Measurements from ENCODE around the gene SH3TC1. TPM values are rescaled to one million over a fixed set of nuclear protein-coding genes. Genes with fewer than 3 reads are reported as not detected.
A peak's percentile ranks its signal among the peaks of the same experiment; 100 is the strongest.

The SH3TC1 gene
- total and polyA plus RNA-seq, 10 of the 15 experiments (the other 5 are each of a cell fraction or from before 2014, with no cell fraction given) = 0.19 to 47.0 (median 18.4) TPM

DNA sequence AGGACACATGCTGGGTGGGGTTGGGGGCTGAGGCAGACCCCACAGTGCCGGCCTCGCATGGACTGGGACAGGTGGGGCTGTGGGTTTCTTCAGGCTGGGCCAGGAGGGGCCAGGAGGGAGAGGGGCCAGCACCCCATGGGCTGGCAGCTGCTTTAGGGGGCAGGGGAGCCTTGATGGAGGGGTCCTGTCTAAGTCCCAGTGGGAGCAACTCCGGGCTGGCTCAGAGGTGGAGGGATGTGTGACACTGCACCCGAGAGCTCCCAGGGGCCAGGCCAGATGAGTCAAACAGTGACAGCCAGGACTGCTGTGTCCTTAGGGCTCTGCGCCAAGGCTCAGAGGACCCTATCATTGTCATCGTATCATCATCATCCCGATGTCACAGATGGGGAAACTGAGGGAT is 36.1 kb upstream of the SH3TC1 start:
- Histone ChIP-seq H3K27ac (ENCODE audit: control insufficient read depth, insufficient read depth) (no peak overlapping the region), H2AFZ (ENCODE audit: control insufficient read depth, low read depth, low read length) (no peak overlapping the region), H3K36me3 (ENCODE audit: control insufficient read depth in 2 of 2, insufficient read depth in 2 of 2, low read length in 1 of 2) (no peaks in the 10 kb centered on the region), H3K9me3 (replicated peaks; ENCODE audit: control insufficient read depth, insufficient read depth, low read length) (no peaks in the 10 kb centered on the region; the same call in 2 of the 3 replicates), H3K27me3 (replicated peaks in 1 of 2; ENCODE audit: control insufficient read depth in 2 of 2, insufficient read depth in 2 of 2, low read length in 1 of 2) (no peaks in the 10 kb centered on the region), H3K4me1 (ENCODE audit: control insufficient read depth, insufficient read depth, low read length) (peaks cover 5% of the 10 kb centered on the region), H3K9ac (ENCODE audit: control insufficient read depth, insufficient read depth, low read length) (no peak overlapping the region), H4K20me1 (ENCODE audit: control insufficient read depth, insufficient read depth) (no peaks in the 10 kb centered on the region), H3K79me2 (ENCODE audit: control insufficient read depth, insufficient read depth, low read length) (no peaks in the 10 kb centered on the region; the same call in 1 of the 2 replicates), H3K4me2 (ENCODE audit: control insufficient read depth, insufficient read depth) (peak overlapping the region; percentile 35; the same call in 1 of the 2 replicates), H3K4me3 (no peak overlapping the region)
- ChIA-PET RAD21 (ENCODE audit: unreplicated experiment) (no interaction called here), CTCF (no interaction called here), SMC1A (ENCODE audit: uncharacterized antibody, unreplicated experiment) (interaction anchor here (1.0 to 1.5 kb wide), 3 partner anchors 9 to 39 kb away, joined by 3 to 4 read pairs (median 3); no protein-coding TSS in a partner anchor), POLR2A (interaction anchor here (0.7 kb wide), 1 partner anchor 166 kb away, joined by 5 read pairs; no protein-coding TSS in a partner anchor)
- no TSS peak for BruUV-seq (replicated peaks)
- TF ChIP-seq NR2F1 (conservative IDR thresholded peaks at IDR 0.05) = 0 out of 2 replicates have a peak, but pooled peaks have one; percentile 7
- TF ChIP-seq BRCA1 (IDR thresholded peaks at IDR 0.05; ENCODE audit: low read depth, low read length) = no peak
- intact Hi-C loops (cut with micrococcal nuclease; ENCODE audit: unreplicated experiment) = no loop called here
- ATAC-seq = no peak
- DNase-seq (ENCODE audit: low read depth, low spot score) = no peak
- in situ Hi-C loops (cut with MboI) = no loop called here
- FAIRE-seq = no peak
- WGBS (ENCODE audit: insufficient coverage, insufficient replicate concordance, low lambda C conversion rate, missing lambda C conversion rate) = 13% methylated on average over 7 of the region's 7 CpGs

DNA sequence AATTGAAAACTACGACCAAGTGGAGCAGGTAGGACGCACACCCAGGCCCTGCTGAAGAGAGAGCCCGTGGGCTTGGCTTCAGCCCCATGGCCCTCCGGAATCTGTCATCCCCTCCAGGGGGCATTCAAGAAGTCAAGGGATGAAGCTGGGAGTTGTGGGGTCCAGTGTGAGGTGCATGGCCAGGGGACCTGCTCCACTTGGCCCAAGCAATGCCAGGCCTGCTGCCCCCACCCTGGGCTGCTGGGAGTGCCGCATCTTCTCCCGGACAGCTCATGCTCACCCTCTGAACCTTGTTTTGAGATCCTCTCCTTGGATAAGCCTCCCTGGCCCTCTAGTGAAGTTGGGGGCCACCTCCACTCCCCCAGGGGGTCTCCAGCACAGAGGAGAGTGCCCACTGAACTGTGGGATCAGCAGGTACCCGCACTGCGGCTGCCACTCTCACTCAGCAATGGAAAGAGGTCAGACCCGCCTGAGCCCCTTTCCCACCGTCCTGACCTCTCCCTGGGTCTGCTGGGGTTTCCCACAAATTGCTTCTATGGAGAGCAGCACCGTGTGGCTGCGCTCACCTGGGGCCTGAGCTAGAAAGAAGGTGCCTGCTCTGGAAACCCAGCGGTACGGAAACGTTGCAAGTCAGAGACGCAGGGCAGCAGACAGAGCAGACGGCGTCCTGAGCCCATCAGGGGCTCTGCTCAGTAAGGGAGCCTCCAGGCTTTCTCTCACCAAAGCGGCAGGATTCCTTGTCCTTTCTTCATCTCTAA is 35.5 kb upstream of the SH3TC1 start:
- no peaks in the 10 kb centered on the region for H3K36me3 ChIP-seq (ENCODE audit: control insufficient read depth in 2 of 2, insufficient read depth in 2 of 2, low read length in 1 of 2)
- in situ Hi-C loops (cut with MboI) = no loop called here
- no peak for DNase-seq (ENCODE audit: low read depth, low spot score)
- TF ChIP-seq MEF2B (IDR thresholded peaks at IDR 0.05; ENCODE audit: partially characterized antibody, poor library complexity, severe bottlenecking) (no peak), GABPA (IDR thresholded peaks at IDR 0.05; ENCODE audit: low read depth) (no peak), NFIC (IDR thresholded peaks at IDR 0.05; ENCODE audit: low read depth, low read length) (no peak), TARDBP (IDR thresholded peaks at IDR 0.05; ENCODE audit: borderline replicate concordance) (no peak), PAX5 (IDR thresholded peaks at IDR 0.05; ENCODE audit: borderline replicate concordance, low read depth, low read length) (no peak)
- TF ChIP-seq, protein P1, sequence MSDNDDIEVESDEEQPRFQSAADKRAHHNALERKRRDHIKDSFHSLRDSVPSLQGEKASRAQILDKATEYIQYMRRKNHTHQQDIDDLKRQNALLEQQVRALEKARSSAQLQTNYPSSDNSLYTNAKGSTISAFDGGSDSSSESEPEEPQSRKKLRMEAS (IDR thresholded peaks at IDR 0.05; ENCODE audit: low read depth, low read length) = no peak
- POLR2A ChIA-PET = no interaction called here
- ATAC-seq = no peak
- H3K4me1 ChIP-seq (ENCODE audit: control insufficient read depth, insufficient read depth, low read length) = peaks cover 5% of the 10 kb centered on the region
- H3K4me2 ChIP-seq (ENCODE audit: control insufficient read depth, insufficient read depth) = no peak overlapping the region
- no peak overlapping the region for H2AFZ ChIP-seq (ENCODE audit: control insufficient read depth, low read depth, low read length)
- BruUV-seq (replicated peaks) = no TSS peak
- peaks cover 5% of the 10 kb centered on the region; the same call in 2 of the 3 replicates for H3K9me3 ChIP-seq (replicated peaks; ENCODE audit: control insufficient read depth, insufficient read depth, low read length)
- no peak overlapping the region for H3K4me3 ChIP-seq
- CTCF ChIA-PET = no interaction called here
- no peaks in the 10 kb centered on the region; the same call in 1 of the 2 replicates for H3K79me2 ChIP-seq (ENCODE audit: control insufficient read depth, insufficient read depth, low read length)
- WGBS (ENCODE audit: insufficient coverage, insufficient replicate concordance, low lambda C conversion rate, missing lambda C conversion rate) = 70% methylated on average over 19 of the region's 19 CpGs
- SMC1A ChIA-PET (ENCODE audit: uncharacterized antibody, unreplicated experiment) = interaction anchor here (1.1 to 1.5 kb wide), 2 partner anchors 13 to 38 kb away, joined by 3 to 4 read pairs; no protein-coding TSS in a partner anchor
- intact Hi-C loops (cut with micrococcal nuclease; ENCODE audit: unreplicated experiment) = no loop called here
- no peaks in the 10 kb centered on the region for H4K20me1 ChIP-seq (ENCODE audit: control insufficient read depth, insufficient read depth)
- no peak overlapping the region for H3K27ac ChIP-seq (ENCODE audit: control insufficient read depth, insufficient read depth)
- RAD21 ChIA-PET (ENCODE audit: unreplicated experiment) = no interaction called here
- no peak for FAIRE-seq
- H3K9ac ChIP-seq (ENCODE audit: control insufficient read depth, insufficient read depth, low read length) = no peak overlapping the region
- no peaks in the 10 kb centered on the region for H3K27me3 ChIP-seq (replicated peaks in 1 of 2; ENCODE audit: control insufficient read depth in 2 of 2, insufficient read depth in 2 of 2, low read length in 1 of 2)

Data from GM12878 (cell line).